ENCODE measurements around the gene SSBP3.

GRCh38 chr1:54365847-54366246 is 40.3 kb downstream of the SSBP3 start:
- no peak for TF ChIP-seq MAX (CRISPR knock-in tag; IDR thresholded peaks at IDR 0.05)
- TF ChIP-seq CTCF (IDR thresholded peaks at IDR 0.05 in 2 of 3, conservative IDR thresholded peaks at IDR 0.05 in 1 of 3; ENCODE audit: insufficient read depth in 2 of 3, low read depth in 1 of 3, low read length in 3 of 3): no peak
- no peak for TF ChIP-seq PRDM10 (IDR thresholded peaks at IDR 0.05; ENCODE audit: partially characterized antibody)
- no peak for TF ChIP-seq JUND (IDR thresholded peaks at IDR 0.05; ENCODE audit: borderline replicate concordance, low read depth, low read length)
- no peak for TF ChIP-seq JUND (tag; IDR thresholded peaks at IDR 0.05; ENCODE audit: borderline replicate concordance, low read depth, low read length)
- no peak for TF ChIP-seq RCOR1 (IDR thresholded peaks at IDR 0.05; ENCODE audit: borderline replicate concordance in 1 of 2, low read depth in 2 of 2, low read length in 2 of 2)
- no peak for TF ChIP-seq CBX2 (IDR thresholded peaks at IDR 0.05; ENCODE audit: insufficient read depth, low read length, poor library complexity, severe bottlenecking)
- no peak for TF ChIP-seq EZH2 (IDR thresholded peaks at IDR 0.05; ENCODE audit: borderline replicate concordance, low read depth, low read length)
- no peak for TF ChIP-seq NR2C2 (CRISPR knock-in tag; IDR thresholded peaks at IDR 0.05)
- no peak for TF ChIP-seq NR2C2 (tag; IDR thresholded peaks at IDR 0.05)
